Skeletal muscle tissue (tissue), 4 donors: ENCODE data around the gene RSPH1. TPM values are rescaled to one million over a fixed set of nuclear protein-coding genes. Genes with fewer than 3 reads are reported as not detected.

Experiments used
- H3K27ac ChIP-seq: one replicate; pipeline ENCODE4 v1.7.0; 2013; ENCODE audit warnings: mild to moderate bottlenecking, low read depth, low read length, inconsistent platforms
- H3K27me3 ChIP-seq, 3 donors: one replicate each; pipeline ENCODE4 v1.7.0; 2013; ENCODE audit warnings: low read length in 3 of 3; ENCODE audit not compliant: control insufficient read depth in 3 of 3, insufficient read depth in 3 of 3
- H3K36me3 ChIP-seq, 3 donors: one replicate each; pipeline ENCODE4 v1.7.0; 2013; ENCODE audit warnings: low read length in 3 of 3; ENCODE audit not compliant: control insufficient read depth in 3 of 3, insufficient read depth in 3 of 3
- H3K4me1 ChIP-seq, 3 donors: one replicate each; pipeline ENCODE4 v1.7.0; 2013; ENCODE audit warnings: low read length in 3 of 3, mild to moderate bottlenecking in 3 of 3; ENCODE audit not compliant: control insufficient read depth in 3 of 3, insufficient read depth in 3 of 3
- H3K4me3 ChIP-seq, 3 donors: one replicate each; pipeline ENCODE4 v1.7.0; 2013; ENCODE audit warnings: low read length in 3 of 3
- H3K9ac ChIP-seq, 3 donors: one replicate each; pipeline ENCODE4 v1.7.0; 2013; ENCODE audit warnings: low read length in 3 of 3, mild to moderate bottlenecking in 3 of 3, moderate library complexity in 2 of 3, low read depth in 1 of 3
- H3K9me3 ChIP-seq, 3 donors: one replicate each; pipeline ENCODE4 v1.7.0; 2013; ENCODE audit warnings: low read length in 3 of 3; ENCODE audit not compliant: control insufficient read depth in 3 of 3
- total RNA-seq: library from RNA; depleted of rRNA; stranded (reverse); fragments of >200 nt; gene quantifications from one replicate; pipeline ENCODE4 v1.2.3, GENCODE V29; 2014
- donor health status: Osteomylitis.

RSPH1 gene
- total RNA-seq, 1 donor from 2014 or later = not detected

DNA sequence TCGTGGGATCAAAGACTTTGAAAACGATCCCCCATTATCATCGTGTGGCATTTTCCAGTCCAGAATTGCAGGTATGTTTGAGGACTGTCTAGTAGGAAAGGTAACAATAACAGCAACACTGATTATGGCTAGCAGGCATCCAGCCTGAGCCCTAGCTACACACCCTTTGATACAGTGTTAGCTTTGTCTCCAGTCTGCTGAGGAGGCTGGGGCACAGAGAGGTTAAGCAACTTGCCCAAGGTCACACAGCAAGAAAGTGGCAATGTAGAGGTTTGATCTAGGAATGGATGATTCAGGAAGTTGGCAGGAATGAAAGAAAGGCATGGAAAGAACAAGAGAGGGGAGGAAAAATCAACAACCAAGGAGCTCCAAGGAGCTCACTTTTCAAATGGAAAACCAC lies 61.1 kb downstream of the RSPH1 start:
- Histone ChIP-seq H3K9me3 (peaks cover 6 to 10% (median 8%) of the 10 kb centered on the region in 3 donors), H3K4me3 (no peak overlapping the region), H3K4me1 (no peaks in the 10 kb centered on the region), H3K9ac (no peak overlapping the region), H3K27me3 (peaks cover 7 to 35% (median 21%) of the 10 kb centered on the region in 3 donors), H3K27ac (no peak overlapping the region), H3K36me3 (no peaks in the 10 kb centered on the region)

DNA sequence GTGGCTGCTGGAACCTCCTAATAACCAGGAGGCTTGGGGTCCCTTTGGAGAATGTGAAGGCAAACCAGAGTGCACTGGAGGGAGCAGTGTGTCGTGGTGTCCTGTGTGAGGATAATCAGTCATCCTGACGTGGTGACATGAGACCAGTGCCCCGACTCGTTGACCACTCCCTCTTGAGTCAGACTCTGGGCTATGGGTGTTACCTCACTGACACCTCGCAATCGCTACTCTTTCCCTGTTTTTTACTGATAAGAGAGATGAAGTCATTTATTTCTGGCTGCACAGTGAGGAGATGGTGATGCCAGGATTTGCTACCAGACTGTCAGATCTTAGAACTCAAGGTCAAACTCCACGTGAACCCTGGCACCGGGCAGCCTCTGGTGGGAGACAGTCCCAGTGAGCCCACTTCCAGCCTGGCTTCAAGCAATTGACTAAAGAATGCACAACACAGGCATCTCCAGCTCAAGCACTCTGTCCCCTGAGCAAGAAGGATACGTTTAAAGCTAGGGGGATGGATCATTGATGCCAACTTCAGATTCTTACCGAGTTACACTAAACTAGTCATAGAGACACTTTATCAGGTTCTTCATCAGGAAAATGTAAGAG lies 62.0 kb downstream of the RSPH1 start:
- H3K4me3 ChIP-seq = no peak overlapping the region
- H3K27ac ChIP-seq = no peak overlapping the region
- no peaks in the 10 kb centered on the region for H3K36me3 ChIP-seq
- peaks cover 6 to 10% (median 8%) of the 10 kb centered on the region in 3 donors for H3K9me3 ChIP-seq
- no peak overlapping the region for H3K9ac ChIP-seq
- peaks cover 7 to 37% (median 21%) of the 10 kb centered on the region in 3 donors for H3K27me3 ChIP-seq
- H3K4me1 ChIP-seq = no peaks in the 10 kb centered on the region

DNA sequence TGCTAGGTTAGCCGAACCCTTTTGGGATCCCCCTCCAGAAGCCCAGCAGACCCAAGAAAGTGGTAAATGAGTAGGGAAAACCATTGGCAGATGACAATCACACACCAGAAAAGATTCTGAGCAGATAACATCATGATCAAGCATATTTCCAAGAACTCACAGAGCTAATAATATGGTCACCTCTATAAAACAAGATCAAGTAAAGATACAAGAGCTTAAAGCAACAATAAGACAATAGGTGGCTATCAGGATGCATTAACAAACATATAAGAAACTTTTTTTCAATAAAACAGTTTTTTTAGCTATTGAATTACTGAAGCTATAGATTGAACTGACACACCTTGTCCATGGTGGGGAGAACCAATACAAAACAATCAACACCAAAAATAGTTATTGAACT lies 63.3 kb downstream of the RSPH1 start:
- Histone ChIP-seq H3K36me3 (no peaks in the 10 kb centered on the region), H3K4me1 (no peaks in the 10 kb centered on the region), H3K9ac (no peak overlapping the region), H3K9me3 (peaks cover 6 to 10% (median 8%) of the 10 kb centered on the region in 3 donors), H3K4me3 (no peak overlapping the region), H3K27me3 (peaks cover 0 to 28% (median 24%) of the 10 kb centered on the region in 3 donors), H3K27ac (no peak overlapping the region)

DNA sequence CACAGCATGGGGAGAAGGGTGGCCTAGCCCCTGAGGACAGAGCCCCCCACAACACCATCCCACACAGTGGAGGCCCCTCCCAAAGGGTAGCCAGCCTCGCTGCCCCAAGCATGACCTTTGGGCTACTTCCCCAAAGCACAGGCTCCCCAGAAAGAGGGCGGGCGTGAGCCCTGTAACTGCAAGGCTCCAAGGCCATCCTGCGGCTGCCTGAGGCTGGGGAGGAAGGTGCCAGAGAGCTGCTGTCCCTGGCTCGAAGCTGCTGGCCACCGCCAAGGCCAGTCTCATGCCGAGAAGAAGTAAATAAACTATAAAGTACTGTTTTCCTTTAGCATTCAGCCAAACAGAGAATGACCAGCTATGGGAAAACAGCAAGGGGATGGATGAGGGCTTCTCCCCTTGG lies 64.8 kb downstream of the RSPH1 start:
- H3K27me3 ChIP-seq = peaks cover 6 to 24% (median 23%) of the 10 kb centered on the region in 3 donors

DNA sequence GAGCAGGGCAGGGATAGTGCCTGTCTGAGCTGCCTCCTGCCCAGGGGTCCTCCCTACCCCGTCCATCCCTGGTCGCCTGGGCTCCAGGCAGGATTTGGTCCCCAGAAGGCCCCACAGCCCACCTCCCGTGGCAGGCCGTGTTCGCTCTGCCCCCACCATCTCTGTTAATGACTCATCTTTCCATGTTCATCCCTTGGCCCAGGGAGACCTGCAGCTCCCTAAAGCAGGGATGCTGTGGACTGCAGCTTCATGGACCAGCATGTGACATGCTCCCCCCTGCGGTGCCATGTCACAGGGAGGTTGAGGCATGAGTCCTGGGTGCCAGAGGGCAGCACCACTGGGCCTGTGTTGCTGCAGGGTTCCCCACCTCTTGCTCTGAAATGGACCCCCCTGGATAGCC lies 65.5 kb downstream of the RSPH1 start:
- Histone ChIP-seq H3K4me1 (no peaks in the 10 kb centered on the region), H3K9ac (no peak overlapping the region), H3K4me3 (no peak overlapping the region), H3K9me3 (peaks cover 4 to 8% (median 7%) of the 10 kb centered on the region in 3 donors), H3K27ac (no peak overlapping the region), H3K27me3 (peaks cover 8 to 24% (median 24%) of the 10 kb centered on the region in 3 donors), H3K36me3 (no peaks in the 10 kb centered on the region)

More for the DNA sequence above, 64.8 kb downstream of the RSPH1 start:
- Histone ChIP-seq H3K9ac (no peak overlapping the region), H3K36me3 (no peaks in the 10 kb centered on the region), H3K27ac (no peak overlapping the region), H3K9me3 (peaks cover 4 to 8% (median 7%) of the 10 kb centered on the region in 3 donors), H3K4me3 (no peak overlapping the region), H3K4me1 (no peaks in the 10 kb centered on the region)

DNA sequence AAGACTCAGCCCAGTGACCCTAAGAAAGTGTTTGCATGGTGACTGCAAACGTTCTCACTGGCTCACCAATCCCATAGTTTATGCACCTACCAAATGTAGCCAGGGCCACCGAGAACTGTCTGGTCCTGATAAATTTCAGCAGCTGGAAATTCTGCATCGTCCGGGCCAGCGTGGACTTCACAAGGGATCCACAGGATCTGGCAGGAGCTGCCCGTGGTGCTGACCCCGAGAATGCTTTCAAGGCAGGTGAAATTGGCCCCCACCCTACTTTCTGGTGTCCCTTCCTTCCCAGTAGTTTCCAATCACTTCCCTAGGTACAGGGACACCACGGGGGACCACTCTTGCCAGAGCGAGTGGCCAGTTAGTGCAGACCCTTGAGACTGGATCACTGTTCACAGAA lies 66.2 kb downstream of the RSPH1 start:
- Histone ChIP-seq H3K36me3 (no peaks in the 10 kb centered on the region), H3K27me3 (peaks cover 9 to 25% (median 24%) of the 10 kb centered on the region in 3 donors), H3K4me1 (peaks cover 0 to 2% (median 0%) of the 10 kb centered on the region in 3 donors), H3K9ac (no peak overlapping the region), H3K4me3 (no peak overlapping the region), H3K9me3 (peaks cover 4 to 8% (median 7%) of the 10 kb centered on the region in 3 donors), H3K27ac (no peak overlapping the region)

DNA sequence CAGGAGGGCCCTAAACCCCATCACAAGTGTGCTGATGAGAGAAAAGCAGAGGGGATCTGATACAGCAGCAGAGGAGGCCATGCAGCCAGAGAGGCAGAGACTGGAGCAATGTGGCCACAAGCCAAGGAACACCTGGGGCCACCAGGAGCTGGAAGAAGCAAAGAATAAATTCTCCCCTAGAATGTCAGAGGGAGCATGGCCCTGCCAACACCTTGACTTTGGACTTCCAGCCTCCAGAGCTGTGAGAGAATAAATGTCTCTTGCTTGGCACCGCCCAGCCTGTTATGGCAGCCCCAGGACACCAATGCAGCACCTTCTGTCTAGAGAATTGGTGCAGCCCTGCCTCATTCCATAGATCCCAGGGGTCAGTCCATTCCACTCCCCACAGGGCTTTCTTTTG lies 67.0 kb downstream of the RSPH1 start:
- Histone ChIP-seq H3K9ac (no peak overlapping the region), H3K4me1 (peaks cover 0 to 2% (median 0%) of the 10 kb centered on the region in 3 donors), H3K4me3 (no peak overlapping the region), H3K27ac (no peak overlapping the region), H3K9me3 (peaks cover 4 to 8% (median 7%) of the 10 kb centered on the region in 3 donors), H3K27me3 (peaks cover 9 to 32% (median 29%) of the 10 kb centered on the region in 3 donors), H3K36me3 (no peaks in the 10 kb centered on the region)

DNA sequence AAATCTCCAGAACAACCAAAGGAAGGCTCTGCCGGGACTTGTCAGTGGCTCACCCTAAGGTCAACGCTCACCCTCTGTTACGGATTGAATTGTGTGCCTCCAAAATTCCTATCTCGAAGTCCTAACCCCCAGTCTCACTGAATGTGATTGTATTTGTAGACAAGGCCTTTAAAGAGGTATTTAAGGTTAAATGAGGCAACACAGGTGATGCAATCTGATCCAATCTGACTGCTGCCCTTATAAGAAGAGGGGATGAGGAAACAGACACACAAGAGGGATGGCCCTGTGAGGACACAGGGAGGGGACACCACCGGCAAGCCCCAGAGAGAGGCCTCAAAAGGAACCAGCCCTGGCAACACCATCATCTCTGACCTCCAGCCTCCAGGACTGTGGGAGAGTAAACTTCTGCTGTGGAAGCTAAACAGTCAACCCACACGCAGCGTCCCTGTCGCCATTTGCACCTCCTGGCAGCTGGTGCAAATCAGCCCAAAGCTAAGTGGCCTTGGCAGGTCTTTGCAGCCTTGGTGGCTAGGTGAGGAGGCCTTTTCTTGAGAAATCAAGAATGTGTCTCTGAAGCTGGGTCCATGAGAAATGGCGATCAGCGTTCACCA lies 68.1 kb downstream of the RSPH1 start:
- H3K4me3 ChIP-seq = no peak overlapping the region
- peaks cover 0 to 2% (median 0%) of the 10 kb centered on the region in 3 donors for H3K4me1 ChIP-seq
- no peak overlapping the region for H3K27ac ChIP-seq
- peaks cover 9 to 41% (median 31%) of the 10 kb centered on the region in 3 donors for H3K27me3 ChIP-seq
- no peak overlapping the region for H3K9ac ChIP-seq
- H3K9me3 ChIP-seq = peaks cover 4 to 8% (median 4%) of the 10 kb centered on the region in 3 donors
- H3K36me3 ChIP-seq = no peaks in the 10 kb centered on the region

DNA sequence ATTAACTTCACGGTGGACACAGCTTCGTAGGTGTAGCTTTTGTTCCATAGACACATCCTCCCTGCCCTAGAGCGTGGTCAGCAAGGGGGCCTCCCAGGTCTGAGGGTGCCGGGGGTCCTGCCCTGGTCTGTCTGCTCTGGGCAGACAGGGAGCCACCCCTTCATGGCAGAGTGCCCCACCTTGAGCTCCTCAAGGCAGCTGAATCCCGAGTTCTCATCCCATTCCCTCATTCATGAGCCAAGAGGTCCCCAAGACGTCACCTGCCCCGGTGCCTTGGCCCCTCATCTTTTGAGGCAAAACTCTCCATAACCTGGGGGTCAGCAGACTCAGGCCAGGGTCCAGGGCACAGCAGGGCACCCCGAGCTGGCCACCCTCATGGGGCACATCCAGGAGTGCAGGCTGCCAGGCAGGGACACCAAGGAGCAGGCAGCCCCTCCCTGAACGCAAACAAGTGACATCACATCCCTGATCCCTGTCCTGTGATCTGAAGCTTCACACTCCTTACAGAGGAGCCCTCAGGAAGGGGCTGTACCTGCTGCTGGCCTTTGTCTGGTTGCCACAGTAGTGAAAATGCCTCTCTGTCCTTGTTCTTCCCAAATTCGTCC lies 69.0 kb downstream of the RSPH1 start:
- Histone ChIP-seq H3K27me3 (peaks cover 9 to 39% (median 28%) of the 10 kb centered on the region in 3 donors), H3K4me1 (peaks cover 0 to 2% (median 0%) of the 10 kb centered on the region in 3 donors), H3K4me3 (no peak overlapping the region), H3K9me3 (peaks cover 0 to 1% (median under 1%) of the 10 kb centered on the region in 3 donors), H3K36me3 (no peaks in the 10 kb centered on the region), H3K27ac (no peak overlapping the region), H3K9ac (no peak overlapping the region)

DNA sequence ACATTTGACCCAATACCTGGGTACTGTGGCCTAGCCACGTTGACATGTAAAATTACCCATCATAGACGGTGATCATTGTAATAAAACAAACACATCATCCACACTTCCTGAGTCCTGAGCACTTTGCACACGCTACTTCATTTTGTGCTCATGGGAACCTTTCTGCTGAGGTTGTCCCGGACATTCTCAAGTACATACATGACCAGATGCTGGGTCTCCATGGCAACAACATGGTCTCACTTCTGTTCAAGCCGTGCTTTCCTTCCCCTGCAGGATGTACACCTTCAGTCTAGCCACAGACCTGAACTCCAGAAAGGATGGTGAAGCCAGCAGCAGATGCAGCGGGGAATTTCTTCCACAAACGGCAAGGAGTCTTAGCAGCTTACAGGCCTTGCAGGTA lies 69.6 kb downstream of the RSPH1 start:
- Histone ChIP-seq H3K4me1 (peaks cover 0 to 2% (median 0%) of the 10 kb centered on the region in 3 donors), H3K27me3 (peaks cover 9 to 38% (median 27%) of the 10 kb centered on the region in 3 donors), H3K36me3 (no peaks in the 10 kb centered on the region), H3K27ac (no peak overlapping the region), H3K4me3 (no peak overlapping the region), H3K9ac (no peak overlapping the region), H3K9me3 (no peaks in the 10 kb centered on the region)
